ENCODE measurements around the gene RAD51B.
"Not testable (repeated sequence)": the region's sequence is repeated elsewhere in the genome, so short reads cannot be mapped to it uniquely, and the experiment has no call there.

RAD51B gene

DNA sequence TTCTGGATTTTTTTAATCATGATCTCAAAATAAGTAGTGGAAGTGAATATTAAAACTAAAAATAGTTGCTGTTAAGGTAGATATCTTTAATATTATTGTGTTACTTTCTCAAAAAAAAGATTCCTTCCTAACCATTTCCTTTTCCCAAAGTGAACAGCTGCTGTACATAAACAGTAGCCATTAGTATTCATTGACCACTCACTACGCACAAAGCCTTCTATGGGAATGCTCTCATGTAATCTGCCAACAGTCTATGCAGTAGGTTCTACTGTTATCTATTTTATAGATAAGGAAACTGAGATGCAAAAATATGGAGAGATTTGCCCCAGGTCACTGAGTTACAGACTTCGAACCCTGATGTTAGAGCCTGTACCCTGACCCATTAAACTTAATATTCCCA lies 941.2 kb downstream of the RAD51B start:
- no peak for DNase-seq (ENCODE audit: low read depth in 2 of 2)
- TF ChIP-seq CTCF (IDR thresholded peaks at IDR 0.05; ENCODE audit: low read depth, low read length), result no peak

DNA sequence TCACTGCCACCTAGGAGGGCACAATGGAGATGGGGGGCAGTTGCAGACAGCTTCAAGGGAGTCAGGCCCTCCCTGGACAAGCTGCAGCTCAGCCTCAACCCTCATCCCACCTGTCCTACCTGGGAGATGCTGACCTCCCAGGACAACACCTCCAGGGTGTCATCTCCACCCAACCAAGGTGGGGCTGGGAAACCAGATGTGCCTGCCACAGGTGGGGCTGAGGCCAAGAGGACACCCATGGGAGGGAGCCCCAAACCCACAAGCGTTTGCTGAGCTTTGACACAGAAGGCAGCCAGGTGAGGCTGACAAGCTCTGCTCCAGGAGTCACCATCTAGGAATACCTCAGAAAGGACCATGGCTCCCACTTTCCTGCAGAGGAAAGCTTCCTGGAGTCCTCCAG lies 941.8 kb downstream of the RAD51B start:
- DNase-seq (ENCODE audit: low read depth in 2 of 2), result no peak
- TF ChIP-seq CTCF (IDR thresholded peaks at IDR 0.05; ENCODE audit: low read depth, low read length), result no peak
- H3K4me3 ChIP-seq (replicated peaks in 1 of 2; ENCODE audit: low read depth in 2 of 2, low read length in 2 of 2), result no peak overlapping the region

More for the DNA sequence above, 941.2 kb downstream of the RAD51B start:
- no peak overlapping the region for H3K4me3 ChIP-seq (replicated peaks in 1 of 2; ENCODE audit: low read depth in 2 of 2, low read length in 2 of 2)

DNA sequence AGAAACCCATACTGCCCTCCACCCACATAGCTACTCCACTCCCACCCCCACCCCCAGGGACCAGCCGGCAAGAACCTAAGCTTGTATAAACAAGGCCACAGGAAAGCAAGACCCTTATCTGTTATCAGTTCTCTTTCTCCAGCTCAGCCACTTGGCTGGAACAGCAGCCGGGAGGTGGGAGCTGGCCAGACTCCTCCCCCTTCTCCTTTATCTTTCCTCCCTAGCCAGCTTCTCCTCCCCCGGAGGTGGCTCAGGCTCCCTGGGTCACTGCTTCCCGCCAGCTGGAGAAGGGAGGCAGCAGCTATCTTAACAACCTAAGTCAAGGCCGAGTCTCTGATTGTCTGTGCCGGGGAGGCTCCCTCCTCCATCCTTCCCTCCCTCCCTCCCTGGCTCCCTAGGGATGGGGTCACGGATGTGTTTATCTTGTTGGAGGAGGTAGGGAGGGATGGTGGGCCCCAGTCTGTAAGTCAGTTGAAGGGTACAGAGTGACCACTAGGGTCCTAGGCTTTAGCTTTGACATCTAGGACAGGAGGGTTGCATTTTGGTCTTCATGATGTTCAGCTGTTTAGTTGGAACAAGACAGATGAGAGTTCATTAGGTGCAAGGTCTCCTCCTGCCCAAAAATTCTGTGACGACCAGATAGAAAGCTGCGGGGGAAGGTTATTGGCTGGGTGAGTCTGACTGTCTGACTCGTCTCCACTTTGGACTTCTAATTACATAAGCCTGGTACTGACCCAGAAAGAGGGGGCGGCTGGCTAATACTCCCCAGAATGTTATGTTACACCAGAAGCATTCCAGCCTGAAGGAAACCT lies 943.6 kb downstream of the RAD51B start:
- peak; percentile 39 to 91 for DNase-seq (ENCODE audit: low read depth in 2 of 2)
- TF ChIP-seq CTCF (IDR thresholded peaks at IDR 0.05; ENCODE audit: low read depth, low read length), result no peak
- H3K4me3 ChIP-seq (replicated peaks in 1 of 2; ENCODE audit: low read depth in 2 of 2, low read length in 2 of 2), result no peak overlapping the region

DNA sequence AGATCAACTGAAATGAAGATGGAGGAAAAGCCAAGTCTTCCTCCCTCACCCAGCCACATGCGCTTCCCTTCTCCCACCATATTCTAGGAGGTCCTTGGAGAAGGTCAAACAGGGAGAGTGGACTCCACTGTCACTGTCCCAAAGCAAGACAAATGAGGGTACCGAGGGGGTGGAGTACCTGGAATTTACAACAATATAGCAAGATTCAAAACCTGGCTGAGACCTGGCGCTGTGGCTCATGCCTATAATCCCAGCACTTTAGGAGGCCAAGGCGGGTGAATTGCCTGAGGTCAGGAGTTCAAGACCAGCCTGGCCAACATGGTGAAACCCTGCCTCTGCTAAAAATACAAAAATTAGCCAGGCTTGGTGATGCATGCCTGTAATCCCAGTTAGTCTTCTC lies 944.3 kb downstream of the RAD51B start:
- DNase-seq (ENCODE audit: low read depth in 2 of 2); H3K4me3 ChIP-seq (replicated peaks in 1 of 2; ENCODE audit: low read depth in 2 of 2, low read length in 2 of 2): not testable (repeated sequence)

DNA sequence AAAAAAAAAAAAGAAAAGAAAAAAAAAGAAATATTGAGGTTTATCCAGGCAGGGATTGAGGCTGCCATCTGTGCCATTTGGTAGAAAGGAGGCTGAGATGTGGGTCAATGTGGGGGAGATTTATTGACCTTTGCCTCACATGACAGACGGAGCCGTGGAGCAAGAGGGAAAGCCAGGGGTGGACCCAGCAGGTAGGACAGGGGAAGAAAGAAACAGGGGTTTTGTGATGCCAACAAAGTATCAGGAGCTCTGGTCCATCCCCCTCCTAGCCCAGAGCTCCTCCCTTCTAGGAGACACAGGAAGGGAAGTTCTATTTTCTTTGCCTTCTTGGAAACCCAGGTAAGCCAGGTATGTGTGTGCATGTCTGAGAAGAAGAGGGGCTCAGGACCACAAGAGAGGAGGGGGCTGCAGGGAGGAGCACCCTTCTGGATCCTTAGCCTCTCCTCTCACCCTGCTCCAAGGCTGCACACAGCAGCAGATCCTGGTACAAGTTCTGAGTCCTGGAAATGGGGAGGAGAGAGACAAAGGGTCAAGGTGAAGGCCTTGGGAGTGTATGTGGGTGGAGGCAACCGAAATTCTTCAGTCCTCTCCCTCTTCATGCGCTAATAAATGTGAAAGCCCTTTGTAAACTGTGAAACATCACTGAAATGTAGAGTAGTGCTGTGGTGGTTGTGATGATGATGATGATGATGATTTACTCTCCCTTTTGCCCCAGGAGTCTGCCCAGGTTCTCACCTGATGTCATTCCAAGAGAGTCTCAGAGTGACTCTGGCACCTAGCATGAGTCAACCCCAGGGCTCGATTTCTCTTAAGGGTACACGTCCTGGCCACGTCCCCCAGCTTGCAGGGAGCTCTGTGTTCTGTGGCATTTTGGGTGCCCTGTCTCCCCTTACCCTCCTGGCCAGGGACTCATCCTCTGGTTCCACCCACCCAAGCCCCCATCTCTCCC lies 947.0 kb downstream of the RAD51B start:
- no peak for TF ChIP-seq CTCF (IDR thresholded peaks at IDR 0.05; ENCODE audit: low read depth, low read length)
- DNase-seq (ENCODE audit: low read depth in 2 of 2), result no peak
- H3K4me3 ChIP-seq (replicated peaks in 1 of 2; ENCODE audit: low read depth in 2 of 2, low read length in 2 of 2), result no peak overlapping the region

DNA sequence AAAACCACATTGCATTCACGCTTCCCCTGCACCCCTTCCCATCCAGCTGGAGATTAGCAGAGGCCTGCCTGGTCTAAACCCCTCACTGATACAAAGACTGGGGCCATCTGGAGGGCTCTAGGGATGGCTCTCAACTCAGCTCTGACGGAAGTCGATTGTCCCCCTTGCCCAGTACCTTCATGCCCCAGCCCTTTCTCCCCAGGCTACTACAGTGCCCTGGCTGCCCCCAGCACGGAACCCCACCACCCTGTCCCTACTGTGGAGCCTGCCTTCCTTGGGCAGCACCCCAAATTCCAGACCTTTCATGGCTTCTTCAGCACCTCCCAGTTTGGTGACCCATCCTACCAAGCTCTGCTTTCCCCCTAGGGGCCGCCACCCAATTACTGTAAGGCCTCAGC lies 947.7 kb downstream of the RAD51B start:
- H3K4me3 ChIP-seq (replicated peaks in 1 of 2; ENCODE audit: low read depth in 2 of 2, low read length in 2 of 2), result no peak overlapping the region
- no peak for TF ChIP-seq CTCF (IDR thresholded peaks at IDR 0.05; ENCODE audit: low read depth, low read length)
- DNase-seq (ENCODE audit: low read depth in 2 of 2), result no peak

- no peak for TF ChIP-seq CTCF (IDR thresholded peaks at IDR 0.05; ENCODE audit: low read depth, low read length)
- no peak for DNase-seq (ENCODE audit: low read depth in 2 of 2)
- H3K4me3 ChIP-seq (replicated peaks in 1 of 2; ENCODE audit: low read depth in 2 of 2, low read length in 2 of 2), result no peak overlapping the region
Observed at GRCh38 chr14:68768316-68768715, 948.7 kb downstream of the RAD51B start.

All from cardiac fibroblast (primary cell).